Heart right ventricle (tissue), 16 donors: Measurements from ENCODE around the gene METTL24. TPM values are rescaled to one million over a fixed set of nuclear protein-coding genes. Genes with fewer than 3 reads are reported as not detected.

Experiments used
- ATAC-seq, 8 donors: fragments of 200-7000 bp; cut with Tn5 transposase; one replicate each; pipeline ENCODE4 v1.9.1; 2020; ENCODE audit warnings: mild to moderate bottlenecking in 8 of 8, moderate library complexity in 8 of 8, moderate number of reproducible peaks in 1 of 8
- DNase-seq, 2 donors: peaks; one replicate each; pipeline ENCODE4 v3.0.0-alpha.2; 2020
- H3K27ac ChIP-seq, 10 donors: fragments of 200-600 bp; sonication (generic) in 2 of 10; one replicate each; pipeline versions ENCODE4 v1.5.0 to v1.8.0; 2020 to 2022; ENCODE audit warnings: mild to moderate bottlenecking in 3 of 10
- H3K27me3 ChIP-seq, 7 donors: fragments of 200-600 bp; one replicate each; pipeline ENCODE4 v1.8.0; 2021 to 2022; ENCODE audit warnings: mild to moderate bottlenecking in 2 of 7
- H3K36me3 ChIP-seq, 9 donors: fragments of 200-600 bp; sonication (generic) in 1 of 9; one replicate each; pipeline versions ENCODE4 v1.5.0 to v1.8.0; 2020 to 2022; ENCODE audit warnings: mild to moderate bottlenecking in 2 of 9
- H3K4me1 ChIP-seq, 9 donors: fragments of 200-600 bp; sonication (generic) in 1 of 9; one replicate each; pipeline versions ENCODE4 v1.5.0 to v1.8.0; 2020 to 2022; ENCODE audit warnings: mild to moderate bottlenecking in 4 of 9
- H3K4me3 ChIP-seq, 10 donors: fragments of 200-600 bp; sonication (generic) in 2 of 10; one replicate each; pipeline versions ENCODE4 v1.5.0 to v1.8.0; 2020 to 2022; ENCODE audit warnings: mild to moderate bottlenecking in 7 of 10, moderate library complexity in 2 of 10
- H3K9me3 ChIP-seq, 11 donors: fragments of 200-600 bp in 10 of 11; sonication (generic) in 2 of 11; one replicate each; pipeline versions ENCODE4 v1.5.0 to v1.8.0; 2013 to 2022; ENCODE audit warnings: mild to moderate bottlenecking in 2 of 11, control low read depth in 1 of 11, moderate library complexity in 1 of 11
- WGBS, 2 donors: extraction: QIAGEN DNeasy Blood & Tissue Kit; methylation state at CpG; one replicate each; pipeline ENCODE4 v1.1.7; 2013; ENCODE audit warnings: inconsistent platforms in 1 of 2; 5-methylcytosine and 5-hydroxymethylcytosine counted together
- intact Hi-C, 10 donors: fragments of 100-400 bp; cut with DNase I; formaldehyde crosslinking; loops; one replicate each; pipeline versions ENCODE4 v1.11.1 to v1.14.2; 2022
- polyA plus RNA-seq, 2 donors: library from polyadenylated mRNA; stranded (reverse); fragments of 200-250 nt; gene quantifications; one replicate each; pipeline ENCODE4 v1.2.3, GENCODE V29; 2013
- total RNA-seq, 10 donors: library from RNA; stranded (reverse); fragmentation: NEBNext Ultra II Directional in 3 of 10; extraction: Animal tissue kit (Norgen Biotek cat#: 25700) in 3 of 10; gene quantifications; one replicate each; pipeline versions ENCODE4 v1.2.1 to v1.2.4, GENCODE V29; 2021 to 2023
- TF ChIP-seq, protein P1 (sequence below), 9 donors: fragments of 200-600 bp; sonication (generic) in 2 of 9; IDR thresholded peaks; one replicate each; pipeline versions ENCODE4 v1.5.0 to v1.8.0; 2021 to 2022; ENCODE audit warnings: antibody characterized with exemption in 9 of 9, mild to moderate bottlenecking in 5 of 9, moderate library complexity in 1 of 9
- donor health status: Arrhythmogenic right ventricular cardiomyopathy.
- donor health status: ischemic (EF 13 %, LVEDD 7.1; RV severe dilation, severe dysfunction).
- donor health status: healthy with polysubstance abuse.
- donor health status: DM: no; HTN: yes; CAD: no.
- donor health status: DM: no; HTN: no; CAD: no.
- donor health status: ischemic (EF 25% LVEDD 6.9; RV normal size, moderate dysfunction).
- donor health status: ischemic (EF 25% LVEDD 5.7; RV mildly dilated, moderate dysfunction).
- donor health status: healthy.
- donor health status: DM: yes; HTN: yes; CAD: no.
- donor health status: Ischemic cardiomyopathy.
- donor health status: ischemic (EF 35%, LVEDD 5.7; RV mildly dilated, moderate dysfunction).
- donor health status: nonischemic (EF 11% LVEDD 7.7; RV severe dilation, severe dysfunction).
- donor health status: DM: yes; HTN: yes; CAD: no.
- donor health status: PGD.
- donor health status: ischemic (EF 29% LVEDD 5.4; RV normal size, mild dysfunction).
- donor health status: nonischemic (EF 23%, LVEDD 6.1; RV moderate dilation, normal function).

METTL24 gene
- total and polyA plus RNA-seq, 12 donors = 0.07 to 2.4 (median 1.3) TPM; not detected in 1

DNA sequence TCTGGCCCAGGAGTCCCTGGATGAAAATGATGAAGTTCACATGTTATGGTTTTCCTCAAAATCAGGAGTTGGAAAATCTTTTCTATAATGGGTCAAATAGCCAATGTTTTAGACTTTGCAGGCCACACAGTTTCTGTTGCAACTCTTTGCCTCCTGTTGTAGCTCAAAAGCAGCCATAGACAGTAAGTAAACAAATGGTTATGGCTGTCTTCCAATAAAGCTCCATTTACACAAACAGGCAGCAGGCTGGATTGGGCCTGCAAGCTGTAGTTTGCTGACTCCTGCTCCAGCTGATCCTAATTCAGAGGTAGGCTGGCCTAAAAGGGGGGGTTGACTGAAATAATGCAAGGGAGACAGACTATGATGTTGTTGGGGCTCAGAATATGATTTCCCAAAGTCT, 33.0 kb downstream of the METTL24 start:
- TF ChIP-seq, protein P1, sequence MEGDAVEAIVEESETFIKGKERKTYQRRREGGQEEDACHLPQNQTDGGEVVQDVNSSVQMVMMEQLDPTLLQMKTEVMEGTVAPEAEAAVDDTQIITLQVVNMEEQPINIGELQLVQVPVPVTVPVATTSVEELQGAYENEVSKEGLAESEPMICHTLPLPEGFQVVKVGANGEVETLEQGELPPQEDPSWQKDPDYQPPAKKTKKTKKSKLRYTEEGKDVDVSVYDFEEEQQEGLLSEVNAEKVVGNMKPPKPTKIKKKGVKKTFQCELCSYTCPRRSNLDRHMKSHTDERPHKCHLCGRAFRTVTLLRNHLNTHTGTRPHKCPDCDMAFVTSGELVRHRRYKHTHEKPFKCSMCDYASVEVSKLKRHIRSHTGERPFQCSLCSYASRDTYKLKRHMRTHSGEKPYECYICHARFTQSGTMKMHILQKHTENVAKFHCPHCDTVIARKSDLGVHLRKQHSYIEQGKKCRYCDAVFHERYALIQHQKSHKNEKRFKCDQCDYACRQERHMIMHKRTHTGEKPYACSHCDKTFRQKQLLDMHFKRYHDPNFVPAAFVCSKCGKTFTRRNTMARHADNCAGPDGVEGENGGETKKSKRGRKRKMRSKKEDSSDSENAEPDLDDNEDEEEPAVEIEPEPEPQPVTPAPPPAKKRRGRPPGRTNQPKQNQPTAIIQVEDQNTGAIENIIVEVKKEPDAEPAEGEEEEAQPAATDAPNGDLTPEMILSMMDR (IDR thresholded peaks at IDR 0.05) = no peak
- ATAC-seq = no peak
- intact Hi-C loops = no loop called here

DNA sequence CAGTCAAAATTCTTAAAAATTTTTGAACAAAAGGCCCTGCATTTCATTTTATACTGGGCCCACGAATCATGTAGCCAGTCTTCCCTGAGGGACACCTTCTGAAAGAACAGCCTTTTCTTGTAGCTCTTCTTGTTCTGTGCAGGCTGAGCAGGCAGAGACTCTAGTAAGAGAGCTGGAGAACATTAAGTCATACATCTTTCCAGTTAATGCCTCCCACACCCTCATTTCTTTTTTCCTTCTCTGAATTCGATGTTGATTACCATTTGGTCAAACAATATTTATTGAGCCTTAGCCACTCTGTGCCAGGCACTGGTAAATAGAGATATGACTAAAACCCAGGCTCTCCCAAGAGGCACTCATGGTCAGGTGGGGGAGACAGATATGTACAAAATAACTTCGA, 33.6 kb downstream of the METTL24 start:
- TF ChIP-seq, protein P1 (IDR thresholded peaks at IDR 0.05) = no peak
- intact Hi-C loops = no loop called here
- Histone ChIP-seq H3K27me3 (no peaks in the 10 kb centered on the region), H3K4me3 (no peak overlapping the region), H3K4me1 (peaks cover 0 to 21% (median 6%) of the 10 kb centered on the region in 9 donors), H3K9me3 (no peaks in the 10 kb centered on the region), H3K36me3 (no peaks in the 10 kb centered on the region), H3K27ac (peak overlapping the region in 1 of 10 donors; percentile 7)
- no peak for DNase-seq
- 64 to 78% methylated on average over 3 of the region's 3 CpGs for WGBS, 2 donors
- no peak for ATAC-seq

More for the DNA sequence above, 33.0 kb downstream of the METTL24 start:
- H3K4me1 ChIP-seq = peaks cover 0 to 28% (median 7%) of the 10 kb centered on the region in 9 donors
- no peak overlapping the region for H3K4me3 ChIP-seq
- DNase-seq = no peak
- H3K36me3 ChIP-seq = no peaks in the 10 kb centered on the region
- peak overlapping the region in 1 of 10 donors; percentile 7 for H3K27ac ChIP-seq
- peaks cover 0 to 3% (median 0%) of the 10 kb centered on the region in 7 donors for H3K27me3 ChIP-seq
- H3K9me3 ChIP-seq = no peaks in the 10 kb centered on the region

DNA sequence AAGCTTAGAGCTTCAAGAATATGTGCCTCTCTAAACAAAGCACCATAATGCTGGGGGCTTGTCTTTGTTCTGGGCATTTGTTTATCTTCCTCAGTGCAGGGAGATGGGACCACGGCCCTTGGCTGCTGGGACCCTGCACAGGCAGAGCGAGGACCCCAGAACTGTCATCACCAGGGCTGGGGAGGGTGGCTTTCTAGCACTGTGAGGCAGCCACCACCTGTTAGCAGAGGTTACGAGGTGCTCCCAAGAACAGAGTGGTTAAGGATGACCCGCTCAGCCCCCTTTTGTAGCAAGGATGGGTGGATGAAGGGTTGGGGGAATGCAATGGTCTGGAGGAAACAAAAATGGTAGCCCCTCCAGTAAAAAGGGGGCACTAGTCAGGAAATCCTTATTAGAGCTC, 34.9 kb downstream of the METTL24 start:
- TF ChIP-seq, protein P1 (IDR thresholded peaks at IDR 0.05) = no peak
- Histone ChIP-seq H3K4me3 (no peak overlapping the region), H3K36me3 (no peaks in the 10 kb centered on the region), H3K4me1 (peaks cover 0 to 12% (median 6%) of the 10 kb centered on the region in 9 donors), H3K27me3 (no peaks in the 10 kb centered on the region), H3K9me3 (no peaks in the 10 kb centered on the region), H3K27ac (no peak overlapping the region)
- DNase-seq = no peak
- no peak for ATAC-seq
- intact Hi-C loops = no loop called here
- 86 to 89% methylated on average over 4 of the region's 4 CpGs for WGBS, 2 donors

DNA sequence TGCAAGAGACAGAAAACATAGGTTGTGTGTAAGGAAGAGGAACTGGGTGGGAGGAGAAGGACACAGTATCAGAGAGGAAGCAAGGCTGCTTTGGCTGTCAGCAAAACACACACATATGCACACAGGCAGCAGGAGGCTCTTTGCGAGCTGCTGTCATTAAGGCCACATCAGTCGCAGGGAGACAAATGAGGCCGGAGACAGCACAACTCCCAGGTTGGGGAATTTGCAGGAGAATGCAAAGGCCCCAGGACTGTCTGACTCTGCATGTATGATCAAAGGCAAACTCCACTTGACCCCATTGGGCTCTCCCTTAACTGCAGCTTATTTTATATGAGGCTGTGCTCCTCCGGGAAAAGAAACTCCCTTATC, 35.3 kb downstream of the METTL24 start:
- ATAC-seq (no peak), DNase-seq (no peak)
- Histone ChIP-seq H3K27me3 (no peaks in the 10 kb centered on the region), H3K27ac (no peak overlapping the region), H3K36me3 (no peaks in the 10 kb centered on the region), H3K9me3 (no peaks in the 10 kb centered on the region), H3K4me3 (no peak overlapping the region), H3K4me1 (peaks cover 0 to 12% (median 5%) of the 10 kb centered on the region in 9 donors)
- intact Hi-C loops = no loop called here
- TF ChIP-seq, protein P1 (IDR thresholded peaks at IDR 0.05) = no peak
- WGBS, 2 donors = 45 to 60% methylated on average over 4 of the region's 4 CpGs
